ENCODE data around the gene PHLPP2. TPM values are rescaled to one million over a fixed set of nuclear protein-coding genes. Genes with fewer than 3 reads are reported as not detected.

Gene PHLPP2
- total and polyA plus RNA-seq, 12 donors, result 0.77 to 5.3 (median 3.4) TPM

DNA sequence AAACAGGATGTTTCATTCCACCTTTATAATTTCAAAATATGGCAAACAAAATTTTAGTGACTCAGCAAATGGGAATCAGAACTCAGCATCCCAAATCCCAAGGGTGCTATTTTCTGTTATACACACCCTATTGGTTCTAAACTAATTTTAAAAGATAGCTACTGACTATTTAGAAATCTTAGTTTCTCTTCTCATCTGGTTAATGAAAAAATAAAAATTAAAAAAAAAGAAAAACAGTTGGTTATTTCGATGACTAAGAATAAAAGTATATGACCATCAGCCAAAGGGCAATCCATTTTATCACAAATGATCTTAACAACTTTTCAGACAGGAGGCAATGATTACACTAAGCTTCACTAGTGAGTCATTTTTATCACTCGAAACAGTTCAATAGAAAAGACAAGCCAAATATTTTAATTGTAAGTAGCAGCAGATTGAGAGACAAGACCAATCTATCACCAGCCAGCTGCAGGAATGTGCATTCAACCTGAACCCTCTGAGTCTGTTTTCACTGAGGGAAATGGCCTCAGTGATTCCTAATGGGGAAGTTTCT lies 15.2 kb downstream of the PHLPP2 start:
- intact Hi-C loops (cut with DNase I), result no loop called here
- Histone ChIP-seq H3K27ac (no peak overlapping the region), H3K4me1 (peaks cover 0 to 9% (median 0%) of the 10 kb centered on the region in 9 donors), H3K27me3 (no peaks in the 10 kb centered on the region), H3K9me3 (no peaks in the 10 kb centered on the region), H3K4me3 (no peak overlapping the region), H3K36me3 (peaks cover 0 to 20% (median 0%) of the 10 kb centered on the region in 9 donors)
- 71 to 88% methylated on average over 2 of the region's 2 CpGs for whole genome bisulfite sequencing, 2 donors
- TF ChIP-seq, protein P1, sequence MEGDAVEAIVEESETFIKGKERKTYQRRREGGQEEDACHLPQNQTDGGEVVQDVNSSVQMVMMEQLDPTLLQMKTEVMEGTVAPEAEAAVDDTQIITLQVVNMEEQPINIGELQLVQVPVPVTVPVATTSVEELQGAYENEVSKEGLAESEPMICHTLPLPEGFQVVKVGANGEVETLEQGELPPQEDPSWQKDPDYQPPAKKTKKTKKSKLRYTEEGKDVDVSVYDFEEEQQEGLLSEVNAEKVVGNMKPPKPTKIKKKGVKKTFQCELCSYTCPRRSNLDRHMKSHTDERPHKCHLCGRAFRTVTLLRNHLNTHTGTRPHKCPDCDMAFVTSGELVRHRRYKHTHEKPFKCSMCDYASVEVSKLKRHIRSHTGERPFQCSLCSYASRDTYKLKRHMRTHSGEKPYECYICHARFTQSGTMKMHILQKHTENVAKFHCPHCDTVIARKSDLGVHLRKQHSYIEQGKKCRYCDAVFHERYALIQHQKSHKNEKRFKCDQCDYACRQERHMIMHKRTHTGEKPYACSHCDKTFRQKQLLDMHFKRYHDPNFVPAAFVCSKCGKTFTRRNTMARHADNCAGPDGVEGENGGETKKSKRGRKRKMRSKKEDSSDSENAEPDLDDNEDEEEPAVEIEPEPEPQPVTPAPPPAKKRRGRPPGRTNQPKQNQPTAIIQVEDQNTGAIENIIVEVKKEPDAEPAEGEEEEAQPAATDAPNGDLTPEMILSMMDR (IDR thresholded peaks at IDR 0.05), result no peak
- ATAC-seq (no peak), DNase-seq (no peak)

DNA sequence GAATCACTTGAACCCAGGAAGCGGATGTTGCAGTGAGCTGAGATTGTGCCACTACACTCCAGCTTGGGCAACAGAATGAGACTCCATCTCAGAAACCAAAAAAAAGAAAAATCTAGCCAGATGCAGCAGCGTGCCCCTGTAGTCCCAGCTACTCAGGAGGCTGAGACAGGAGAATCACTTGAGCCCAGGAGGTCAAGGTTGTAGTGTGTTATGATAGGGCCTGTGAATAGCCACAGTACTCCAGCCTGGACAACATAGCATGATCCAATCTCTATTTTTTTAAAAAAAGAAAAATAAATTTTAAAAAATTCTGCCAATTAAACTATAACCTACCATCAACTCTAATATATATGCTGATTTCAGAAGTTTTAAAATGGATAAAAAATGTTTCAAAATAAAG lies 15.8 kb downstream of the PHLPP2 start:
- no peak overlapping the region for H3K27ac ChIP-seq
- DNase-seq, result no peak
- intact Hi-C loops (cut with DNase I), result no loop called here
- H3K36me3 ChIP-seq, result peaks cover 0 to 14% (median 0%) of the 10 kb centered on the region in 9 donors
- H3K4me1 ChIP-seq, result peaks cover 0 to 9% (median 0%) of the 10 kb centered on the region in 9 donors
- WGBS, 2 donors, result 98 to 99% methylated on average over 2 of the region's 2 CpGs
- ATAC-seq, result no peak
- H3K4me3 ChIP-seq, result no peak overlapping the region
- TF ChIP-seq, protein P1 (IDR thresholded peaks at IDR 0.05), result no peak
- no peaks in the 10 kb centered on the region for H3K27me3 ChIP-seq
- H3K9me3 ChIP-seq, result no peaks in the 10 kb centered on the region

DNA sequence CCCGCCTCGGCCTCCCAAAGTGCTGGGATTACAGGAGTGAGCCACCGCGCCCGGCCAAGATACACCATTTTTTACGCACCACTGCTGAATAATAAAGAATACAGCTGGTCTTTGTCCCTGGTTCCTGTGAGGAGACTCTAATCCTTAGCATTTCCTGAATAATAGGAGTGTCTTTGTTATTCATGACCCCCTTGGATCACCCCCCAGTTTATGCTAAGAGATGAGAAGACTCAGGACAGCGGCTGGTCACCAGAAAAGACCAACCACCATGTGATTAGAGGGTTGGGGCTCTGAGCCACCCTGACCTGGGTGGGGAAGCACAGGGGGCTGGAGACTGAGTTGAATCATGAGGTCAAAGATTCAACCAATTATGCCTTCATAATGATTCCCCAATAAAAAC lies 17.3 kb downstream of the PHLPP2 start:
- ATAC-seq (no peak), DNase-seq (no peak)
- 95 to 96% methylated on average over 6 to 7 of the region's 7 CpGs for WGBS, 2 donors
- Histone ChIP-seq H3K9me3 (no peaks in the 10 kb centered on the region), H3K27me3 (no peaks in the 10 kb centered on the region), H3K36me3 (peaks cover 0 to 6% (median 0%) of the 10 kb centered on the region in 9 donors), H3K27ac (no peak overlapping the region), H3K4me3 (no peak overlapping the region), H3K4me1 (peaks cover 0 to 9% (median 0%) of the 10 kb centered on the region in 9 donors)
- intact Hi-C loops (cut with DNase I), result no loop called here
- TF ChIP-seq, protein P1 (IDR thresholded peaks at IDR 0.05), result no peak

DNA sequence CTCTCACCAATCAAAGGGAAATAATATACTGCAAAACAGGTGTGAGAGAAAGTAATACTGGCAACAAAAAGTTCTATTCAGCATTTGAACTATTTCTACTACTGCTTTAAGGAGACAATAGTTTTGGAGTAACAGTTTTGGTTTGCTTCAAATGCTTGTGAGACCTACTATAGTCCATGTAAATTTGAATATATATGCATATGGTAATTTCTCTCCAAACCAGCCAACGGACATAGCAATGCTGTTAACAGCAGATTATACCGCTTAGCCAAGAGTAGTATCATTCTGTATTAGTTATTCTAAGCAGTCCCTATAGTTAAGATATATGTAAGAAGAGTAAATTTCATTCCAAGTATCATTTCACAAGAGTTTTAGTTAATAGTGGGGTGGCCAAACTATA lies 18.5 kb downstream of the PHLPP2 start:
- H3K4me3 ChIP-seq, result no peak overlapping the region
- H3K27ac ChIP-seq, result no peak overlapping the region
- peaks cover 0 to 9% (median 0%) of the 10 kb centered on the region in 9 donors for H3K4me1 ChIP-seq
- no peaks in the 10 kb centered on the region for H3K9me3 ChIP-seq
- H3K27me3 ChIP-seq, result no peaks in the 10 kb centered on the region
- WGBS, 2 donors, result 94 to 97% methylated on average over 2 of the region's 2 CpGs
- TF ChIP-seq, protein P1 (IDR thresholded peaks at IDR 0.05), result no peak
- no peak for ATAC-seq
- intact Hi-C loops (cut with DNase I), result no loop called here
- no peak for DNase-seq
- H3K36me3 ChIP-seq, result peaks cover 0 to 15% (median 0%) of the 10 kb centered on the region in 9 donors

Measured in heart right ventricle (tissue), 16 donors.